ENCODE measurements around the gene DCN.

DCN gene

DNA sequence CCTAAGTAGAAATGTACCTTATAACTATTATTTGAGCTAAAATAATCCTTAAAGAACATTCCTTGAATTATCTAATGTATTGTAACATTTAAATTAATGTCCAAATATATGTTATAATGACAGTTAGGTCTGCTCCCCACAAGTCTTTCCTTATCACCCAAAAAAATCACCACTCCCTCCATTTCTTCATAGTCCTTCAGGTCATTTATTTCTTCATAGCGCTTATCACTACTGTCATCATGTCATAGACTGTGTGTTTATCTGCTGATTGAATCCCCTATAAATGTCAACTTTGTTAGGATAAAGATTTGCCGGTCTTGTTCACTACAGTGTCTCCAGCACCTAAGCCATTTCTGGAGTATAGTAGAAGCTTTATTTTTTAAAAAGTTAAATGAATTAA lies 83.3 kb downstream of the DCN start:
- DNase-seq: no peak

- DNase-seq: no peak
These were observed 83.7 kb downstream of the DCN start for GRCh38 chr12:91098941-91099340.

DNA sequence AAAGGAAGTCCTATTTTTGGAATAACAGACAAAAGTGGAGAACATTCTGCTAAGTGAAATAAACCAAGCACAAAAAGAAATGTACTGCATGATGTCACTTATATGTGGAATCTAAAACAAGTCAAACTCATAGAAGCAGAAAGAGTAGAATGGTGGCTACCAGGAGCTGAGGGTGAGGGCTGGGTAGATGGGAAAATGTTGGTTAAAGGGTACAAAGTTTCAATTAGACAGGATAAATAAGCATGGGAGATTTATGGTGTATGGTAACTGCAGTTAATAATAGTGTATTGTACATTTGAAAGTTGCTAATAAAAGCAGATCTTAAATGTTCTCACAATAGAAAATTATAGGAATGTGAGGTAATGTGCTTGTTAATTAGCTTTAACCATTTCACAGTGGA lies 84.2 kb downstream of the DCN start:
- no peak for DNase-seq

GRCh38 chr12:91094957-91095356 lies 87.7 kb downstream of the DCN start:
- DNase-seq: no peak

DNA sequence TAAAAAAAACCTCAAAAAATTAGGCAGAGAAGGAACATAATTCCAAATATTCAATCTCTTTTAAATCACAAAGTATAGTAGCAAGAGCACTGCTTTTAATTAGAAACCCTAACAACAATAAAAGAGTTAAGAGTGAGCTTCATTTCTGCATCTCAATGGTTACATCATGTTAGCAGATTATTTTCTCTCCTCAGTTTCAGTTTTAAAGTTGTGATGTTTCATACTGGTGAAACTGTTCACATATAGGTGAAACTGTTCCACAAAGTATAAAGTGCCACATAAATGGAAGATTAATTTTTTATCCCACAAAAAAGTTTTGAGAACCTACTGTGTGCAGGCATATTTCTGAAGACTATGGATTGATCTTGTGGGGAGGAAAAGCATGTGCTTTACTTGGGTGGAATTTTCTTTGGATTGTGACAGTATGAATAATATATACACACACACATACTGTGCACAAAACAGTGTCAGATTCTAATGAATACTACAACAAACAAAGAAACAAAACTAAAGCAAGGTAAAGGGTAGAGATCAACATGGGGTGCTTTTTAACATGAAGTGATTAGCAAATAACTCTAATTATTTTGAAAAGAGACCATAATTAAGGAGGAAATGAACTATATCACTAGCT lies 88.5 kb downstream of the DCN start:
- DNase-seq: no peak

DNA sequence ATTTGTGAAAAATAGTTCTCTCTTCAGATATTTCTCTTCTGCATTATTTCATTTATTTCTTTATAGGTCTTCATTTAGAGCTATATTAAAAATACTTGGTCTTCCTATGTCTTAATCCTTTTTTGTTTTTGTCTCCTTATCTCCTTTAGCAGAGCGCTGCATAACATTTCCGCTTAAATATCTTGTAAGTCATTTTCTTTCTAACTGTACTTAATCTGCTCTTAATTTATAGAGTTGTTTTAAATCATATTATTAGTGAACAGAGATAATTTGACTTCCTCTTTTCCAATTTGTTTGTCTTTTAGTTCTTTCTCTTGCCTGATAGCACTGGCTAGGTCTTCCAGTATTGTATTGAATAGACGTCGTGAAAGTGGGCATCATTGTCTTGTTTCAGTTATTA lies 89.3 kb downstream of the DCN start:
- no peak for DNase-seq

GRCh38 chr12:91091916-91092715 lies 90.5 kb downstream of the DCN start:
- DNase-seq: no peak
